Osteoblast (primary cell): ENCODE data around the gene MAPKAPK2. TPM values are rescaled to one million over a fixed set of nuclear protein-coding genes. Genes with fewer than 3 reads are reported as not detected.

ENCODE experiments used
- DNase-seq: peaks from one replicate; pipeline ENCODE4 v3.0.0; 2011; ENCODE audit warnings: low spot score, mixed read lengths; ENCODE audit not compliant: insufficient read length; ENCODE audit errors: missing footprints
- H2AFZ ChIP-seq: 2 replicates; pipeline ENCODE4 v1.6.0; 2011; ENCODE audit warnings: mild to moderate bottlenecking, low read length
- H3K27ac ChIP-seq: 2 replicates; pipeline ENCODE4 v1.5.1; 2011; ENCODE audit warnings: mild to moderate bottlenecking, low read depth, low read length, moderate library complexity
- H3K27me3 ChIP-seq: 2 replicates; pipeline ENCODE4 v1.6.0; 2012; ENCODE audit warnings: mild to moderate bottlenecking, control low read depth, inconsistent platforms, low read length, moderate library complexity; ENCODE audit not compliant: insufficient read depth
- H3K36me3 ChIP-seq: 2 replicates; pipeline ENCODE4 v1.5.1; 2011; ENCODE audit warnings: mild to moderate bottlenecking, low read length, control low read depth, moderate library complexity; ENCODE audit not compliant: insufficient read depth
- H3K4me1 ChIP-seq: 2 replicates; pipeline ENCODE4 v1.5.1; 2011; ENCODE audit warnings: mild to moderate bottlenecking, low read length, control low read depth, moderate library complexity; ENCODE audit not compliant: insufficient read depth
- H3K4me2 ChIP-seq: 2 replicates; pipeline ENCODE4 v1.6.0; 2011; ENCODE audit warnings: mild to moderate bottlenecking, low read length; ENCODE audit not compliant: insufficient read depth
- H3K4me3 ChIP-seq: fragments of 200-600 bp; sonication (generic); 3 replicates; pipeline ENCODE4 v1.5.1; 2012; ENCODE audit warnings: mild to moderate bottlenecking, low read length, inconsistent platforms; ENCODE audit not compliant: insufficient read depth
- H3K79me2 ChIP-seq: 2 replicates; pipeline ENCODE4 v1.6.0; 2012; ENCODE audit warnings: mild to moderate bottlenecking, low read length, control low read depth, inconsistent platforms; ENCODE audit not compliant: insufficient read depth
- H3K9me3 ChIP-seq: 2 replicates; pipeline ENCODE4 v1.5.1; 2011; ENCODE audit warnings: low read depth, low read length, control low read depth
- H4K20me1 ChIP-seq: 2 replicates; pipeline ENCODE4 v1.6.0; 2012; ENCODE audit warnings: mild to moderate bottlenecking, low read length, control low read depth; ENCODE audit not compliant: insufficient read depth
- CTCF ChIP-seq: IDR thresholded peaks from 2 replicates; pipeline ENCODE4 v1.5.1; 2011; ENCODE audit warnings: mild to moderate bottlenecking, low read depth, low read length, moderate library complexity; ENCODE audit errors: extremely low read depth
- total RNA-seq: library from RNA; depleted of rRNA; stranded (reverse); fragments of >200 nt; gene quantifications from 2 replicates; pipeline ENCODE4 v1.2.3, GENCODE V29; 2012

MAPKAPK2 gene
- total RNA-seq, 1 donor: 38.0 TPM

- DNase-seq: peak; percentile 94
- Histone ChIP-seq H3K79me2 (no peaks in the 10 kb centered on the region), H3K4me1 (peaks cover 33% of the 10 kb centered on the region), H3K27me3 (peaks cover 3% of the 10 kb centered on the region), H4K20me1 (no peaks in the 10 kb centered on the region), H2AFZ (peak overlapping the region; percentile 20), H3K4me3 (no peak overlapping the region), H3K4me2 (peak overlapping the region; percentile 30), H3K9me3 (no peaks in the 10 kb centered on the region), H3K36me3 (no peaks in the 10 kb centered on the region), H3K27ac (peak overlapping the region; percentile 57)
- TF ChIP-seq CTCF: no peak
Observed at GRCh38 chr1:206672844-206673758, 11.6 kb upstream of the MAPKAPK2 start.

GRCh38 chr1:206674236-206674635 is 10.5 kb upstream of the MAPKAPK2 start:
- no peaks in the 10 kb centered on the region for H3K36me3 ChIP-seq
- H4K20me1 ChIP-seq: no peaks in the 10 kb centered on the region
- peak overlapping the region; percentile 49 for H3K4me2 ChIP-seq
- no peak overlapping the region for H3K4me3 ChIP-seq
- H3K79me2 ChIP-seq: no peaks in the 10 kb centered on the region
- DNase-seq: no peak
- peaks cover 33% of the 10 kb centered on the region for H3K4me1 ChIP-seq
- peak overlapping the region; percentile 71 for H3K27ac ChIP-seq
- no peak for TF ChIP-seq CTCF
- H2AFZ ChIP-seq: no peak overlapping the region
- no peaks in the 10 kb centered on the region for H3K9me3 ChIP-seq
- peaks cover 3% of the 10 kb centered on the region for H3K27me3 ChIP-seq

GRCh38 chr1:206674745-206675175 is 9.9 kb upstream of the MAPKAPK2 start:
- Histone ChIP-seq H3K27me3 (peaks cover 3% of the 10 kb centered on the region), H4K20me1 (no peaks in the 10 kb centered on the region), H3K4me2 (peak overlapping the region; percentile 50), H3K4me1 (peaks cover 33% of the 10 kb centered on the region), H2AFZ (peak overlapping the region; percentile 74), H3K9me3 (no peaks in the 10 kb centered on the region), H3K36me3 (no peaks in the 10 kb centered on the region), H3K4me3 (no peak overlapping the region), H3K27ac (peak overlapping the region; percentile 71), H3K79me2 (no peaks in the 10 kb centered on the region)
- TF ChIP-seq CTCF: no peak
- DNase-seq: peak; percentile 94

GRCh38 chr1:206676499-206676898 is 8.2 kb upstream of the MAPKAPK2 start:
- H3K79me2 ChIP-seq: no peaks in the 10 kb centered on the region
- H3K9me3 ChIP-seq: no peaks in the 10 kb centered on the region
- H3K4me1 ChIP-seq: peaks cover 33% of the 10 kb centered on the region
- no peaks in the 10 kb centered on the region for H3K27me3 ChIP-seq
- no peaks in the 10 kb centered on the region for H4K20me1 ChIP-seq
- H3K27ac ChIP-seq: no peak overlapping the region
- H3K4me3 ChIP-seq: no peak overlapping the region
- no peak overlapping the region for H2AFZ ChIP-seq
- TF ChIP-seq CTCF: no peak
- no peak for DNase-seq
- H3K4me2 ChIP-seq: no peak overlapping the region
- no peaks in the 10 kb centered on the region for H3K36me3 ChIP-seq
